GM20431 (cell line): Measurements from ENCODE around the gene HSPA14.
"Not testable (repeated sequence)": the region's sequence is repeated elsewhere in the genome, so short reads cannot be mapped to it uniquely, and the experiment has no call there.

Experiments used
- in situ Hi-C: fragments of 300-500 bp; cut with MseI, MboI; formaldehyde crosslinking; loops from one replicate; pipeline ENCODE4 v1.15.0; 2020; ENCODE audit warnings: low sequenced_read_pairs; ENCODE audit not compliant: unreplicated experiment

The HSPA14 gene

GRCh38 chr10:14833106-14833505 is 5.0 kb upstream of the HSPA14 start:
- in situ Hi-C loops: no loop called here

- in situ Hi-C loops: no loop called here
Observed at GRCh38 chr10:14836208-14836607, 1.9 kb upstream of the HSPA14 start.

GRCh38 chr10:14837003-14837756 is 926 bp upstream of the HSPA14 start:
- in situ Hi-C loops: no loop called here

- in situ Hi-C loops: no loop called here
Observed at GRCh38 chr10:14838582-14839304, 637 bp downstream of the HSPA14 start.

GRCh38 chr10:14839305-14839695 is 1.2 kb downstream of the HSPA14 start:
- in situ Hi-C loops: no loop called here

- in situ Hi-C loops: no loop called here
Observed at GRCh38 chr10:14840178-14840577, 2.1 kb downstream of the HSPA14 start.

GRCh38 chr10:14843327-14843988 is 5.4 kb downstream of the HSPA14 start:
- in situ Hi-C loops: no loop called here

GRCh38 chr10:14844948-14845347 is 6.8 kb downstream of the HSPA14 start:
- in situ Hi-C loops: no loop called here

GRCh38 chr10:14852236-14852635 is 14.1 kb downstream of the HSPA14 start:
- in situ Hi-C loops: no loop called here

- in situ Hi-C loops: no loop called here
Observed at GRCh38 chr10:14855453-14855852, 17.3 kb downstream of the HSPA14 start.

- in situ Hi-C loops: no loop called here
Observed at GRCh38 chr10:14858338-14858960, 20.3 kb downstream of the HSPA14 start.

- in situ Hi-C loops: no loop called here
Observed at GRCh38 chr10:14859043-14859442, 20.9 kb downstream of the HSPA14 start.

GRCh38 chr10:14859775-14860174 is 21.7 kb downstream of the HSPA14 start:
- in situ Hi-C loops: no loop called here

- in situ Hi-C loops: no loop called here
Observed at GRCh38 chr10:14860791-14861190, 22.7 kb downstream of the HSPA14 start.

- in situ Hi-C loops: not testable (repeated sequence)
Observed at GRCh38 chr10:14864466-14864865, 26.4 kb downstream of the HSPA14 start.

- in situ Hi-C loops: not testable (repeated sequence)
Observed at GRCh38 chr10:14864871-14865270, 26.8 kb downstream of the HSPA14 start.

GRCh38 chr10:14873090-14873760 is 35.1 kb downstream of the HSPA14 start:
- in situ Hi-C loops: no loop called here

GRCh38 chr10:14875941-14876340 is 37.8 kb downstream of the HSPA14 start:
- in situ Hi-C loops: no loop called here

GRCh38 chr10:14876764-14877163 is 38.7 kb downstream of the HSPA14 start:
- in situ Hi-C loops: no loop called here
